ENCODE data around the gene P2RY8.
"Not testable (repeated sequence)": the region's sequence is repeated elsewhere in the genome, so short reads cannot be mapped to it uniquely, and the experiment has no call there.

P2RY8 gene

GRCh38 chrX:1545776-1546408, 8.9 kb upstream of the P2RY8 start:
- DNase-seq (ENCODE audit: low read depth, low spot score) = no peak

GRCh38 chrX:1542994-1543725, 6.2 kb upstream of the P2RY8 start:
- no peak for DNase-seq (ENCODE audit: low read depth, low spot score)

GRCh38 chrX:1539146-1539545, 2.2 kb upstream of the P2RY8 start:
- not testable (repeated sequence) for DNase-seq (ENCODE audit: low read depth, low spot score)

- not testable (repeated sequence) for DNase-seq (ENCODE audit: low read depth, low spot score)
Observed at GRCh38 chrX:1537716-1538090, 718 bp upstream of the P2RY8 start.

GRCh38 chrX:1536712-1537030, 314 bp downstream of the P2RY8 start:
- DNase-seq (ENCODE audit: low read depth, low spot score) = no peak

GRCh38 chrX:1535241-1536041, 1.5 kb downstream of the P2RY8 start:
- no peak for DNase-seq (ENCODE audit: low read depth, low spot score)

GRCh38 chrX:1534301-1535168, 2.5 kb downstream of the P2RY8 start:
- no peak for DNase-seq (ENCODE audit: low read depth, low spot score)

GRCh38 chrX:1533058-1533457, 3.9 kb downstream of the P2RY8 start:
- DNase-seq (ENCODE audit: low read depth, low spot score) = no peak

GRCh38 chrX:1531096-1531890, 5.7 kb downstream of the P2RY8 start:
- DNase-seq (ENCODE audit: low read depth, low spot score) = no peak

- no peak for DNase-seq (ENCODE audit: low read depth, low spot score)
Observed at GRCh38 chrX:1529756-1530155, 7.2 kb downstream of the P2RY8 start.

GRCh38 chrX:1529328-1529727, 7.7 kb downstream of the P2RY8 start:
- no peak for DNase-seq (ENCODE audit: low read depth, low spot score)

- no peak for DNase-seq (ENCODE audit: low read depth, low spot score)
Observed at GRCh38 chrX:1528884-1529203, 8.1 kb downstream of the P2RY8 start.

- no peak for DNase-seq (ENCODE audit: low read depth, low spot score)
Observed at GRCh38 chrX:1528186-1528883, 8.7 kb downstream of the P2RY8 start.

- no peak for DNase-seq (ENCODE audit: low read depth, low spot score)
Observed at GRCh38 chrX:1527457-1527856, 9.5 kb downstream of the P2RY8 start.

GRCh38 chrX:1526565-1526964, 10.4 kb downstream of the P2RY8 start:
- DNase-seq (ENCODE audit: low read depth, low spot score) = no peak

GRCh38 chrX:1525583-1526355, 11.2 kb downstream of the P2RY8 start:
- DNase-seq (ENCODE audit: low read depth, low spot score) = no peak

- DNase-seq (ENCODE audit: low read depth, low spot score) = no peak
Observed at GRCh38 chrX:1524874-1525582, 12.0 kb downstream of the P2RY8 start.

GRCh38 chrX:1522905-1523304, 14.1 kb downstream of the P2RY8 start:
- not testable (repeated sequence) for DNase-seq (ENCODE audit: low read depth, low spot score)

GRCh38 chrX:1521459-1521956, 15.5 kb downstream of the P2RY8 start:
- no peak for DNase-seq (ENCODE audit: low read depth, low spot score)

Data from astrocyte of the hippocampus (primary cell).